Measurements from ENCODE around the gene TALDO1.

The TALDO1 gene

DNA sequence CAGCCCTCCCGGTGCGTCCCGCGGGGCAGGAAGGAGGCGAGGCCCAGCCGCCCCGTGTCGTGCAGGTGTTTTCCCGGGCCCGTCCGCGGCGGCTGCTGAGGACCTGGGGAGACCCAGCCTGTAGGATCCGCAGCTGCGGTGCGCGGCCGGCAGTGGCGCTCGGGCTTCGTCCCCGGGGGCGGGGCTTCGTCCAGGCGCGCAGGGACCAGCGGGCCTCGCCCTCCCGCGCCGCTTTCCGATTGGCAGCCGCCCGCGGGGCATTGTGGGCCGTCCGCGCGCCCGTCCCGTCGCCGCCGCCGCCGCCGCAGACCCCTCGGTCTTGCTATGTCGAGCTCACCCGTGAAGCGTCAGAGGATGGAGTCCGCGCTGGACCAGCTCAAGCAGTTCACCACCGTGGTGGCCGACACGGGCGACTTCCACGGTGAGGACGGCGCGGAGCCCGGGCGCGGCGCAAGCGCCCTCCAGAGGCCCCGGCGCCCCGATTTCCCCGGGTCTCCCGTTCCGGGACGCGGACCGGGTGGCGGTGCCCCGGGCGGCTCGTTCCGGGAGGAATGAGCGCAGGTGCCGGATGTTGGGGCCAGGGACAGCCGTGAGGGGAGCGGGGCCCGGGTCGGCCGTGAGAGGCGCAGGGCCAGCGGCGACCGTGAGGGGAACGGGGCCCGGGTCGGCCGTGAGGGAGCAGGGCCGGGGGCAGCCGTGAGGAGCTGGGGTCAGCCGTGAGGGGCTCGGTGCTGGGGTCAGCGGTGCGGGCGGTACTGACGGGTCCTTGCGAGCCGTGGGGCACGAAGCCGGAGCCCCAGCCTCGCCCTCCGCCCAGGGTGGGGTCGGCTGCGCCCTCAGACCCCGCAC, at the start of gene TALDO1:
TALDO1 (plus strand) TSS at position 307 of the 849 bp plus-strand sequence; CDS start at position 325, 18 bp downstream.
- peak; percentile 62 to 73 for DNase-seq

- DNase-seq: no peak
These were observed 49.4 kb upstream of the TALDO1 start for GRCh38 chr11:697811-698311.

GRCh38 chr11:698493-699115, 48.7 kb upstream of the TALDO1 start:
- DNase-seq: no peak

DNA sequence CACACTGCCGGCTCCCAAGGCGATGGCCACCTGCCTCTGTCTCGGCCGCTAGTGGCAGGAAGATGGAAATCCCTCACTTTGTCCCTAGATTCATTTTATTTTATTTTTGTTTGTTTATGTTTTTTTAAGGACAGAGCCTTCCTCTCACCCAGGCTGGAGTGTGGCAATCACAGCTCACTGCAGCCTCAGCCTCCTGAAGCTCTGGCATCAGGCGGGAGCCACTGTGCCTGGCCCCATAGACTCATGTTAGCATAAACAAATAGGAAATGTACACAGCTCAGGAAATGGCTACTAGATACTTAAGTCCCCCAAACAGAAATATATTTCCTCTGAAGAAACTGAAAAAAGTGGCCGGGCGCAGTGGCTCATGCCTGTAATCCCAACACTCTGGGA, 48.2 kb upstream of the TALDO1 start:
- DNase-seq: no peak

DNA sequence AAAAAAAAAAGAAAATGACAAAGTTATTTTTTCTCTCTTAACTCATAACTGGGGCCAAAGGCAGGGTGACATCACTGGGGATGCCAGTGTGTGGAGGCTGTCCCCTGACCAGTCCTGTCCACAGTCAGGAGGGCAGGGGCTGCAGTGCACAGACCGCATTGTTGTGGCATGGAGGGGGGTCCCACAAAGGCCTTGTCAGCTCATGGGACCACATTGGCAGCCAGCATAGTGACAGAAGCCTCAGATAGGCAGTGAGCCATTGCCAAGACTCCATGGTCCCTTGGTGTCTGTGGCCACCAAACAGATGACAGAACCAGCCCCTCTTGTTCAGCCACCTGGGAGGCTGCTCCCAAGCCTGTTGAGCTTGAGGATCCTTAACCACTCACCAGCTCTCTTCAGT, 47.5 kb upstream of the TALDO1 start:
- no peak for DNase-seq

GRCh38 chr11:701741-702461, 45.4 kb upstream of the TALDO1 start:
- no peak for DNase-seq

DNA sequence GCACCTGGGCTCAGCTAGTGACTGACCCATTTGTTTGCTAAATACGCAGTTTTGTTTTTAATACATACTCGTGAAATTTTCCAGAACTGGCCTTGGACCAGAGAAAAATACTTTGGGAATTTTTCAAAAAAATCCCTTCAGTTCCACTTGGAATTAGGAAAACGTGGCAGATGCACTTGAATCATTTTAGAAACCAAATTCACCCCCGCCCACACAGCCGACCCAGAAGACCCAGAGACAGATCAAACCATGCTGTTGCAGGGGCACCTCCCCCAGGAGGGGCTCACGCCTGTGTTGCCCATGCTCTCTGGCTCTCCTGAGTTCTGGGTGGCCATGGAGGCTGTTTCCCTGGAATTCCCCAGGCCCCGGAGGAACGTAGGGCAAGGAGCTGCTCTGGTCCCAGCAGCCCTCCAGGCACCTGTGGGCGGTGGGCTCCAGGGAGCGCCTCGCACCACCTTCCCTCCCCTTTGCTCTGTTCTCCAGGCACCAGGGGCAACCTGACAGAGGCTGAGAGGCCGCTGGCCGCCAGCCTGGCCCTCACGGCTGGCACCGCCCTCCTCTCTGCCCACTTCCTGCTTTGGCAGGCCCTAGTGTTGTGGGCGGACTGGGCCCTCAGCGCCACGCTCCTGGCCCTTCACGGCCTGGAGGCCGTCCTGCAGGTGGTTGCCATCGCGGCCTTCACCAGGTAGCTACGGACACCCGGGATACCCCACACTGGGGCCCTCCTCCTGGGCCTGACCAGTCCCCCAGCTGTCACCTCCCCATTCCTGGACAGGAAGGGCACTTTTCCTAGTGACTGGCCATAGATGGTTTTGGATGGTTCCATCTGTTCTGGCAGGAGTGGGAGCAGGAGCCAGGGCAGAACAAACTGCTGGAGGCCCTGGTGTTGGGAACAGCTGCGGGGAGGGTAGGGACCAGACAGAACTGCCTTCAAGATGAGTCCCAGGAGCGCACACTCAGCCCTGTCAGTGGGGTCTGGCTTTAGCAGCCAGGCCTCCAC, 44.5 kb upstream of the TALDO1 start:
- no peak for DNase-seq

DNA sequence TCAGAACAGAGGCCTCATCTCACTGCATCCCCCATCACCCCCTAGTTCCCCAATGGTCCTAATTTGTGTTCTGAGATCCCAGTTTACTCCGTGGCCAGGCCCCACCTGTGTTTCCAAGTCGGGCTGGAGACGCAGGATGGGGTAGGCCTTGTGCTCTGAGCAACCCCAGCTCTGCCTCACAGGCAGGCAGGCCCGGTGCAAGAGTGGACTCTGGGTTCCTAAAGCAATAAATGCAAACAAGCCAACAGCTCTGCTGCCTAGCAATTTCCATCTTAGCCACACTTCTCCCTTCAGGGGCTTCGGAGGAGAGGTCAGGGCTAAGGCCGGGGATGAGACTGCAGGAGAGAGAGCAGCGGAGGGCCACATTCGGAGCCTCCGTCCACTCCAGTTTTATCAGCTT, 43.8 kb upstream of the TALDO1 start:
- no peak for DNase-seq

DNA sequence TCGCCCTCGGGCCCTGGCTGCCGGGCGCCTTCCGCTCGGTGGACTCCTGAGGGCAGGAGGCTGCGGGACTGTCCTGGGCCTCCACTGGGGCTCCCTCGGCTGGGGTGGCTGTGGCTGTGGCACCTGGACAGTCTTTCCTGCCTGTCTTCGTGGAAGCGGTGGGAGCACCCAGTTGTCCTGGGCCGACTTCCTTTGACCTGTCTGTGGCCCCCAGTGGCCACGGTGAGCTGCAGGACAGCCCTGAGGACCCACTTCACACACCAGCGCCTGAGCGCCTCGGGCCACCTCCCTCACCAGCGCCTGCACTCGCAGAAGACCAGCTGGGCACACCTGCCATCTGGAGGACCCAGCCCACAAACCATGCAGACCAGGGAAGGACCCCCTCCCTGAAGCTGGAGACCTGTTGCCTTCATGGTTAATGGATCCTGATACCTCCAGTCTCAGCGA, 43.0 kb upstream of the TALDO1 start:
- DNase-seq: no peak

DNA sequence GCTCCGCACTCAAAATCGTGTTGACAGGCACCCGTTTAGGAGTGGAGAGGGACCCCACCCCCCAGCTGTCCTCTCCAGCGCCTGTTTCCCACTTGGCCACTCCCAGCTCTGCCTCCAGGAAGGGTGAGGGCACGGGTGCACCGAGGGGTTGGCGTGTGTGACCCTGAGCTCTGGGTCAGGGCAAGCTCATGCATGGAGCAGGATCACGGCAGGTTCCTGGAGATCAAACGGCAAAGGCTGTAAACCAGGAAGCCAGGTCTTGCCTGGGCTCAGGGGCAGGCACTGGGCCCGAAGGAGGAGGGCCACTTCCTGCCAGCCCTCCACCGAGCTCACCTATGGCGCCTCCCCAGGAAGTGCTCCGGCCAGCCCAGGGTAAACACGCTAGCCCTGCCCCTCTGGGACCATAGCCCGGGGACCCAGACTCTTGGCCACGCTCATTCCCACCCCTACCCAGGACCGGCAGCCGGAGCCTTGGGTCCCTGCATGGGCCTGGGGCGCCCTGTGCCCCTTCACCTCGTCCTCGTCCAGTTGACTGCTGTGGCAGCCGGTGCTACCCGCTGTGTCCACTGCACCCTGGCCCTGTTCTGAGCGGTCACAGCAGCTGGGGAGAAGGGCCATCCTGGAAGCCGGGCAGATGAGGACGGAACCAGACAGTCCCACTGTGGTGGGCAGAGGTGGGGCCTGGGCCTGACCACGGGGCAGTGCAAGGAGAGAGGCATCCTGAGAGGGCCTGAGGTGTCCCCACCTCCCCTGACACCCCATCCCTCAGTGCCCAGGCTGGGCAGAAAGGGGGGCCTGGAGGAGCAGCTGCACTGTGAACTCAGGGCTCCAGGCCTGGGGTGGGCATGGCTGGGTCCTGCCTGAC, 42.3 kb upstream of the TALDO1 start:
- DNase-seq: no peak

GRCh38 chr11:705646-706438, 41.4 kb upstream of the TALDO1 start, which contains the start of gene EPS8L2:
Gene EPS8L2, plus strand, starts transcription at chr11:706231. Its CDS starts 3,177 bp downstream, at chr11:709408.
- no peak for DNase-seq

DNA sequence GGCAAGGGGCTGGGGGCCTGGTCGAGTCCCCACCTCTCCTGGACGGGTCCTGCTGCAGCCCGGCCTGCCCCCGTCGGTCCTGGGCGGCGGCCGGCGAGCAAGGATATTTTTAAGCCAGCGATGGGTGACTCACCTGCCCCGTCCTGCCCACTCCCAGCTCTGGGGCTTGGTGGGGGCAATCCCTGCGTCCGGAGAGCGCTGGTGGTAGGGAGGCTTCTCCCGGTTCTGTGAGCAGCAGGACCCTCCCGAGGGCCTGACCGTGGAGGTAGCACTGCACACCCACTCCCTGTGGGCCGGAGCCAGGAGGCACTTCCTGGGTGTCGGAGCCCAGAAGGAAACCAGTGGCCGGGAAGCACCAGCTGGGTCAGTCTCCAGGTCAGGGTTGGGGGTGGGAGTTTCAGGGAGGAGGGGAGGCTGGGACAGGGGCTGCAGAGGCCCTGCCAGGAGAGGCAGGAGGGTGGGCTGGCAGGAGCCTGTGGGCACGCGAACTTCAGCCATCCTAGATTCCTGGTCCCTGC, 40.8 kb upstream of the TALDO1 start:
- no peak for DNase-seq

- no peak for DNase-seq
These were observed 40.1 kb upstream of the TALDO1 start for GRCh38 chr11:706957-707816.

- DNase-seq: no peak
These were observed 39.3 kb upstream of the TALDO1 start for GRCh38 chr11:707817-708420.

DNA sequence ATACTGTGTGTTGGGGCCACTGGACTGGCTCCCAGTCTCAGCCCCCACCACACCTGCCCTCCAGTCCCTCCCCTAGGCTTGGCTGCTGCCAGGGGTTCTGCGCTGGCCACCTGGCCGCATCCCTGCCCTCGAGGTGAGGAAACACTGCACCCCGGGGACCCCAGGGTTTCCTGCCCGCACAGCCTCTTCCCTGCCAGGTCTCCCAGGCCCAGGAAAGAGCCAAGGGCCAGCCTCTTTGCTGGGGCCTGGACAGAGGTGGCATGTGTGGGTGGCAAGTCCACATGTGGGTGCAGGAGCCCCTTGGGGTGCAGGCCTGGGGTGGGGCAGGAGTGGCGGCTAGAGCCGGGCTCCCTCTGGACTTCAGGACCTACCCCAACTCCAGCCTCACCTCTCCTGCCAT, 38.8 kb upstream of the TALDO1 start:
- no peak for DNase-seq

GRCh38 chr11:709109-709997, 37.9 kb upstream of the TALDO1 start:
- no peak for DNase-seq

DNA sequence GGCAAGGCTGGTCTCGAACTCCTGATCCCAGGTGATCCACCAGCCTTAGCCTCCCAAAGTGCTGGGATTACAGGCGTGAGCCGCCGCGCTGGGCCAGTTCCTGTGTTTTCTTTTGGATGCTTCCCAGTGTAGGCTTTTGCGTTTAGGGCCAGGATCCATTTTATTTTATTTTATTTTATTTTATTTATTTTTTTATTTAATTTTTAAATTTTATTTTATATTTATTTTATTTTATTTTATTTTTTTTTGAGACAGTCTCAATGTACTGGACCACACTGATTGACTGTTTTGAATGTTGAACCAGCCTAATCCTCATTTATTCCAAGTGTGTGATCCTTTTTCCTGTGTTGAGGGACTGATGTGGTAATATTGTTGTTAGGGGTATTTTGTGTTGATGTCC, 32.8 kb upstream of the TALDO1 start:
- DNase-seq: no peak

All from bone marrow (tissue), 2 donors.